Panc1 (cell line): Measurements from ENCODE around the gene ZFAND6.

Source experiments
- CTCF ChIP-seq: fragments of 450-650 bp; IDR thresholded peaks from 2 replicates; pipeline ENCODE4 v1.5.1; 2017; ENCODE audit warnings: mild to moderate bottlenecking
- POLR2AphosphoS5 ChIP-seq: IDR thresholded peaks from 2 replicates; pipeline ENCODE4 v1.6.1; 2012; ENCODE audit warnings: mild to moderate bottlenecking, low read depth, low read length, moderate library complexity
- REST ChIP-seq, 2 experiments: IDR thresholded peaks; 2 replicates each; pipeline ENCODE4 v1.6.1; 2011 to 2012; ENCODE audit warnings: low read depth in 2 of 2, control low read depth in 1 of 2, low read length in 1 of 2, mild to moderate bottlenecking in 1 of 2, moderate library complexity in 1 of 2; ENCODE audit not compliant: insufficient read depth in 1 of 2
- SIN3A ChIP-seq: IDR thresholded peaks from 2 replicates; pipeline ENCODE4 v1.6.1; 2012; ENCODE audit warnings: low read depth, mild to moderate bottlenecking, low read length, moderate library complexity, borderline replicate concordance; ENCODE audit not compliant: insufficient read depth
- TCF7L2 ChIP-seq: IDR thresholded peaks from 2 replicates; pipeline ENCODE4 v1.6.1; 2011; ENCODE audit warnings: mild to moderate bottlenecking, low read depth, low read length, inconsistent platforms

- no peak for TF ChIP-seq POLR2AphosphoS5
- no peak for TF ChIP-seq CTCF
- TF ChIP-seq SIN3A, result no peak
- no peak for TF ChIP-seq REST (IDR thresholded peaks at IDR 0.05; ENCODE audit: insufficient read depth in 1 of 2, low read depth in 2 of 2, low read length in 1 of 2)
- no peak for TF ChIP-seq TCF7L2
Measured at GRCh38 chr15:80015156-80015555, 44.3 kb upstream of the ZFAND6 start.
